GM10248 (cell line): Measurements from ENCODE around the gene OR13H1.
"Not testable (repeated sequence)": the region's sequence is repeated elsewhere in the genome, so short reads cannot be mapped to it uniquely, and the experiment has no call there.

Experiments used
- CTCF ChIA-PET: fragments of 300-600 bp; sonication (Branson Sonifier 250); formaldehyde crosslinking; extraction: SDS; loops from one replicate; lab custom pipeline; 2021; ENCODE audit warnings: antibody characterized with exemption; lab: Yijun Ruan, JAX
- POLR2A ChIA-PET: fragments of 350-650 bp; sonication (Branson Sonifier 250); formaldehyde crosslinking; extraction: SDS; loops from one replicate; lab custom pipeline; 2020; ENCODE audit warnings: antibody characterized with exemption; lab: Yijun Ruan, JAX
- DNase-seq: peaks from one replicate; pipeline ENCODE4 v3.0.0; 2012; ENCODE audit errors: extremely low spot score
- CTCF ChIP-seq: IDR thresholded peaks from 2 replicates; pipeline ENCODE4 v1.5.1; 2012; ENCODE audit warnings: mild to moderate bottlenecking, low read depth; ENCODE audit errors: extremely low read depth, missing control alignments, control extremely low read depth

OR13H1 gene

GRCh38 chrX:131577999-131578734 lies 34.3 kb downstream of the OR13H1 start:
- ChIA-PET CTCF (no interaction called here), POLR2A (no interaction called here)
- no peak for TF ChIP-seq CTCF
- DNase-seq: no peak

- CTCF ChIA-PET, DNase-seq, POLR2A ChIA-PET: not testable (repeated sequence)
Observed at GRCh38 chrX:131578735-131579367, 35.0 kb downstream of the OR13H1 start.

GRCh38 chrX:131588995-131589394 lies 45.1 kb downstream of the OR13H1 start:
- DNase-seq: no peak
- TF ChIP-seq CTCF: no peak
- ChIA-PET POLR2A (no interaction called here), CTCF (no interaction called here)
